ENCODE measurements around the gene TP53TG5.

TP53TG5 gene

GRCh38 chr20:45378191-45378590, at the start of gene TP53TG5:
Gene TP53TG5 (minus strand): TSS chr20:45378325. CDS start chr20:45378236, 89 bp downstream.
- no peak for DNase-seq (ENCODE audit: low spot score)

- no peak for DNase-seq (ENCODE audit: low spot score)
These were observed 49.4 kb upstream of the TP53TG5 start for GRCh38 chr20:45427236-45428149.

- no peak for DNase-seq (ENCODE audit: low spot score)
These were observed 48.3 kb upstream of the TP53TG5 start for GRCh38 chr20:45426320-45427016.

GRCh38 chr20:45425561-45425960, 47.4 kb upstream of the TP53TG5 start:
- DNase-seq (ENCODE audit: low spot score), result no peak

- no peak for DNase-seq (ENCODE audit: low spot score)
These were observed 45.6 kb upstream of the TP53TG5 start for GRCh38 chr20:45423700-45424099.

- DNase-seq (ENCODE audit: low spot score), result no peak
These were observed 42.0 kb upstream of the TP53TG5 start for GRCh38 chr20:45420125-45420524.

GRCh38 chr20:45419188-45420091, 41.3 kb upstream of the TP53TG5 start:
- DNase-seq (ENCODE audit: low spot score), result no peak

GRCh38 chr20:45416917-45417316, 38.8 kb upstream of the TP53TG5 start:
- DNase-seq (ENCODE audit: low spot score), result no peak

- peak; percentile 89 for DNase-seq (ENCODE audit: low spot score)
These were observed 37.9 kb upstream of the TP53TG5 start, which contains the start of gene PIGT for GRCh38 chr20:45415822-45416637. Gene PIGT (plus strand): TSS chr20:45416141. CDS start chr20:45416157, 16 bp downstream.

- no peak for DNase-seq (ENCODE audit: low spot score)
These were observed 35.4 kb upstream of the TP53TG5 start for GRCh38 chr20:45413479-45413878.

GRCh38 chr20:45412653-45413052, 34.5 kb upstream of the TP53TG5 start:
- no peak for DNase-seq (ENCODE audit: low spot score)

GRCh38 chr20:45410887-45411286, 32.8 kb upstream of the TP53TG5 start:
- no peak for DNase-seq (ENCODE audit: low spot score)

GRCh38 chr20:45409521-45410272, 31.6 kb upstream of the TP53TG5 start:
- no peak for DNase-seq (ENCODE audit: low spot score)

- DNase-seq (ENCODE audit: low spot score), result no peak
These were observed 30.6 kb upstream of the TP53TG5 start for GRCh38 chr20:45408646-45409213.

GRCh38 chr20:45407783-45408645, 29.9 kb upstream of the TP53TG5 start, which contains the start of gene DBNDD2:
Gene DBNDD2 (plus strand): TSS chr20:45408289. CDS start chr20:45408468, 179 bp downstream.
- no peak for DNase-seq (ENCODE audit: low spot score)

GRCh38 chr20:45407067-45407745, 29.1 kb upstream of the TP53TG5 start:
- DNase-seq (ENCODE audit: low spot score), result peak; percentile 21

- peak; percentile 67 for DNase-seq (ENCODE audit: low spot score)
These were observed 28.3 kb upstream of the TP53TG5 start for GRCh38 chr20:45406260-45407066.
